GOT3 (cell line): ENCODE measurements around the gene CANX.

Experiments used
- DNase-seq: peaks from one replicate; lab custom pipeline; 2025; ENCODE audit warnings: mixed read lengths; lab: John Stamatoyannopoulos, UW

Gene CANX

GRCh38 chr5:179777909-179778308 lies 79.1 kb downstream of the CANX start:
- DNase-seq: no peak

- no peak for DNase-seq
These were observed 79.8 kb downstream of the CANX start for GRCh38 chr5:179778591-179778990.

- no peak for DNase-seq
These were observed 81.1 kb downstream of the CANX start for GRCh38 chr5:179779826-179780225.

GRCh38 chr5:179780362-179780761 lies 81.6 kb downstream of the CANX start:
- no peak for DNase-seq
